ENCODE measurements around the gene NUDT8.

GRCh38 chr11:67674442-67674871, 44.7 kb upstream of the NUDT8 start, which contains the start of gene ALDH3B2:
- no peak for TF ChIP-seq CTCF (IDR thresholded peaks at IDR 0.05; ENCODE audit: low read length)
- no peak for TF ChIP-seq EZH2 (IDR thresholded peaks at IDR 0.05; ENCODE audit: borderline replicate concordance, low read length)
